K562 (cell line): ENCODE results near the gene ELOVL5. TPM values are rescaled to one million over a fixed set of nuclear protein-coding genes. Genes with fewer than 3 reads are reported as not detected.

Experiments used
- ATAC-seq: fragments of 200-7000 bp; cut with Tn5 transposase; 3 replicates; pipeline ENCODE4 v1.9.1; 2020; ENCODE audit warnings: moderate library complexity
- BruUV-seq: library from RNA; stranded (reverse); fragments of 400-500 nt; replicated peaks from 2 replicates; lab custom pipeline; 2021; lab: Mats Ljungman, UMichigan
- CTCF ChIA-PET: fragments of 300-600 bp; formaldehyde crosslinking; extraction: SDS; loops from one replicate; lab custom pipeline; 2021; ENCODE audit warnings: low intra/inter-chr PET ratio; lab: Yijun Ruan, JAX
- POLR2A ChIA-PET: fragments of 300-600, 350-650 bp; sonication (Branson Sonifier 250); formaldehyde crosslinking; extraction: SDS; loops from one replicate; lab custom pipeline; 2021; ENCODE audit warnings: antibody characterized with exemption, inconsistent platforms; lab: Yijun Ruan, JAX
- DNase-seq, 4 experiments: peaks; one replicate each; pipeline versions ENCODE4 v3.0.0 to v3.0.0-alpha.2; 2011 to 2018; ENCODE audit warnings: low spot score in 3 of 4, mixed read lengths in 3 of 4; ENCODE audit errors: extremely low read depth in 1 of 4
- FAIRE-seq: peaks from 2 replicates; lab custom pipeline; 2011; peaks lifted over from hg19 to GRCh38; lab: Jason Lieb, UNC
- H2AFZ ChIP-seq: 2 replicates; pipeline ENCODE4 v1.6.0; 2011; ENCODE audit warnings: low read depth, low read length, control low read depth, inconsistent platforms
- H3K27ac ChIP-seq: fragments of 200-600 bp; 3 replicates; pipeline ENCODE4 v1.8.0; 2011; ENCODE audit warnings: low read depth, mild to moderate bottlenecking, control low read depth, inconsistent platforms, low read length, moderate library complexity, mixed read lengths; ENCODE audit errors: extremely low read depth
- H3K27me3 ChIP-seq, 2 experiments: fragments of 300-600 bp in 1 of 2; 2 replicates in 1 of 2; 3 replicates in 1 of 2; pipeline versions ENCODE4 v1.6.0 to v1.8.0; 2011; ENCODE audit warnings: inconsistent platforms in 2 of 2, low read length in 2 of 2, mild to moderate bottlenecking in 1 of 2, mixed read lengths in 1 of 2, moderate library complexity in 1 of 2; ENCODE audit not compliant: control insufficient read depth in 2 of 2, insufficient read depth in 2 of 2
- H3K36me3 ChIP-seq: fragments of 300-600 bp; 3 replicates; pipeline ENCODE4 v1.8.0; 2011; ENCODE audit warnings: mild to moderate bottlenecking, low read length, inconsistent platforms; ENCODE audit not compliant: control insufficient read depth, insufficient read depth
- H3K4me1 ChIP-seq, 2 experiments: fragments of 200-600 bp in 1 of 2; replicated peaks in 1 of 2; 2 replicates in 1 of 2; 3 replicates in 1 of 2; pipeline versions ENCODE4 v1.5.1 to v1.8.0; 2011; ENCODE audit warnings: inconsistent platforms in 2 of 2, low read length in 2 of 2, mild to moderate bottlenecking in 1 of 2, mixed read lengths in 1 of 2, moderate library complexity in 1 of 2; ENCODE audit not compliant: control insufficient read depth in 2 of 2, insufficient read depth in 2 of 2
- H3K4me2 ChIP-seq: 2 replicates; pipeline ENCODE4 v1.6.1; 2011; ENCODE audit warnings: low read length, control low read depth, inconsistent platforms, mixed read lengths; ENCODE audit not compliant: insufficient read depth
- H3K4me3 ChIP-seq: fragments of 200-600 bp; sonication (generic), shearing (Covaris generic); 2 replicates; pipeline ENCODE4 v1.5.1; 2016; ENCODE audit warnings: control low read depth, inconsistent platforms
- H3K79me2 ChIP-seq: fragments of 200-600 bp; 3 replicates; pipeline ENCODE4 v1.8.0; 2011; ENCODE audit warnings: low read length, inconsistent platforms; ENCODE audit not compliant: control insufficient read depth, insufficient read depth
- H3K9ac ChIP-seq, 2 experiments: 2 replicates each; pipeline versions ENCODE4 v1.6.0 to v1.6.1; 2011; ENCODE audit warnings: low read depth in 2 of 2, low read length in 2 of 2, control low read depth in 1 of 2, inconsistent platforms in 1 of 2, mild to moderate bottlenecking in 1 of 2, mixed read lengths in 1 of 2; ENCODE audit not compliant: insufficient read depth in 1 of 2
- H3K9me1 ChIP-seq: one replicate; pipeline ENCODE4 v1.6.0; 2011; ENCODE audit warnings: inconsistent platforms, mild to moderate bottlenecking, low read length, moderate library complexity; ENCODE audit not compliant: control insufficient read depth, insufficient read depth
- H3K9me3 ChIP-seq: replicated peaks from 2 replicates; pipeline ENCODE4 v1.5.1; 2011; ENCODE audit warnings: low read depth, low read length, inconsistent platforms; ENCODE audit not compliant: control insufficient read depth, insufficient read depth
- H4K20me1 ChIP-seq: replicated peaks from 2 replicates; pipeline ENCODE4 v1.6.1; 2011; ENCODE audit warnings: low read length, inconsistent platforms, mixed read lengths; ENCODE audit not compliant: control insufficient read depth, insufficient read depth
- CEBPZ ChIP-seq: fragments of 150-350 bp; IDR thresholded peaks from 2 replicates; pipeline ENCODE4 v1.6.1; 2014; ENCODE audit warnings: low read depth, mild to moderate bottlenecking, low read length, borderline replicate concordance
- WGBS: fragments of 100-300 bp; shearing (Covaris generic); methylation state at CpG from one replicate; pipeline ENCODE4 v1.1.6; 2016; ENCODE audit warnings: low coverage, mixed read lengths; ENCODE audit not compliant: insufficient coverage; ENCODE audit errors: missing lambda C conversion rate; 5-methylcytosine and 5-hydroxymethylcytosine counted together
- in situ Hi-C: fragments of 300-500 bp; cut with MboI; formaldehyde crosslinking; loops from 4 replicates; pipeline ENCODE4 v1.15.0; 2018; ENCODE audit warnings: inconsistent platforms, mixed read lengths
- intact Hi-C: fragments of 100-400 bp; cut with micrococcal nuclease; formaldehyde crosslinking; loops from 2 replicates; pipeline ENCODE4 v1.14.2; 2022
- polyA plus RNA-seq, 8 experiments: library from polyadenylated mRNA; depleted of rRNA in 4 of 8; stranded (reverse) in 5 of 8; unstranded in 3 of 8; fragments of >200 nt; fragmentation: Nextera tagmentation in 2 of 8; fragmentation: Illumina TruSeq in 1 of 8; extraction: Ambion mirVana in 2 of 8; extraction: Trizol in 1 of 8; gene quantifications; 2 replicates each; pipeline versions ENCODE4 v1.2.1 to v1.2.3, GENCODE V29; 2011 to 2014; ENCODE audit warnings: inconsistent platforms in 1 of 8, missing spikeins in 1 of 8
- total RNA-seq, 7 experiments: library from RNA; depleted of rRNA in 6 of 7; stranded (reverse); fragments of >200 nt in 6 of 7; fragmentation: Illumina TruSeq in 2 of 7; extraction: Trizol in 2 of 7; gene quantifications; 2 replicates each; pipeline versions ENCODE4 v1.2.1 to v1.2.3, GENCODE V29; 2011 to 2021; ENCODE audit warnings: low replicate concordance in 1 of 7

ELOVL5 gene
- total and polyA plus RNA-seq, 9 of the 15 experiments (the other 6 are each of a cell fraction or from before 2014, with no cell fraction given) = 70.6 to 245 (median 132) TPM

DNA sequence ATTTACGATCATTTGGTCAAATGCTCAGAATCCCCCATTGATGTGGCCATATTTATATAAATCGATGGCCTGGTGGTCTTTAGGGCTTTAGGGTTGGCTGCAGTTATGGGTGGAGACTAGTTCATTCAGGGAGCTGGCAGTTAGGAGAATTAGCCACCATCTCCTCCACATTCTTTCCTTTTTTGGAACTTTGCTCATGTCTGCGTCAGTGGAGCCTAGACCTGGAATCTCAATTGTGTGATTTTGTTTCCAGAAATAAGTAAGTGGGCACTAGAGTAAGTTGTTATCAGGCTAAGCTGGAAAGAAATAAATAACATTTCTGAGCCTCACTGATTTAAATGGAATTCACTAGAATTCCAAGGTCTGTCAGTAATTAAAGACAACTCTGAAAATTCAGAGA lies 29.0 kb upstream of the ELOVL5 start:
- in situ Hi-C loops = no loop called here
- BruUV-seq = no TSS peak
- ChIA-PET CTCF (no interaction called here), POLR2A (interaction anchor here (0.6 kb wide), 1 partner anchor 274 kb away, joined by 4 read pairs; no protein-coding TSS in a partner anchor)
- Histone ChIP-seq H3K79me2 (no peaks in the 10 kb centered on the region), H3K27ac (no peak overlapping the region), H3K27me3 (peaks cover 7 to 11% of the 10 kb centered on the region in 2 experiments; a peak in 4 of 5 replicates), H3K4me3 (no peak overlapping the region), H3K36me3 (no peaks in the 10 kb centered on the region), H3K9me3 (no peaks in the 10 kb centered on the region), H4K20me1 (no peaks in the 10 kb centered on the region), H3K4me1 (no peaks in the 10 kb centered on the region), H3K9ac (no peak overlapping the region), H3K9me1 (no peaks in the 10 kb centered on the region), H3K4me2 (no peak overlapping the region)
- FAIRE-seq = no peak
- no peak for DNase-seq
- no peak for ATAC-seq
- 10% methylated on average over 3 of the region's 3 CpGs for WGBS
- TF ChIP-seq CEBPZ = no peak
- TF ChIP-seq, all 486 proteins: peak for 0
- no peak overlapping the region for H2AFZ ChIP-seq
- intact Hi-C loops = no loop called here
